Uterus (tissue), 4 donors: ENCODE results near the gene TCEANC. TPM values are rescaled to one million over a fixed set of nuclear protein-coding genes. Genes with fewer than 3 reads are reported as not detected.

Source experiments
- DNase-seq, 2 donors: peaks; one replicate each; pipeline ENCODE4 v3.0.0-alpha.2; 2019 to 2020
- H3K27ac ChIP-seq, 2 donors: fragments of 200-600 bp; sonication (generic); 1 replicate in 1 of 2; 2 replicates in 1 of 2; pipeline ENCODE4 v1.5.1; 2016 to 2018
- H3K27me3 ChIP-seq, 2 donors: fragments of 200-600 bp; sonication (generic); one replicate each; pipeline ENCODE4 v1.5.1; 2018 to 2019; ENCODE audit warnings: control low read depth in 1 of 2
- H3K36me3 ChIP-seq, 2 donors: fragments of 200-600 bp; sonication (generic); one replicate each; pipeline ENCODE4 v1.5.1; 2019; ENCODE audit warnings: control low read depth in 1 of 2
- H3K4me1 ChIP-seq, 2 donors: fragments of 200-600 bp; sonication (generic); one replicate each; pipeline ENCODE4 v1.5.1; 2018 to 2019; ENCODE audit warnings: control low read depth in 1 of 2
- H3K4me3 ChIP-seq, 2 donors: fragments of 200-600 bp; sonication (generic); 1 replicate in 1 of 2; 2 replicates in 1 of 2; pipeline ENCODE4 v1.5.1; 2018 to 2019; ENCODE audit warnings: mild to moderate bottlenecking in 1 of 2
- H3K9me3 ChIP-seq, 2 donors: fragments of 200-600 bp; sonication (generic); one replicate each; pipeline ENCODE4 v1.5.1; 2019; ENCODE audit warnings: control low read depth in 1 of 2
- CTCF ChIP-seq, 4 experiments: fragments of 200-600 bp in 2 of 4; fragments of 450-650 bp in 2 of 4; sonication (generic) in 2 of 4; IDR thresholded peaks; one replicate each; pipeline ENCODE4 v1.5.1; 2016 to 2019; ENCODE audit warnings: antibody characterized with exemption in 4 of 4, mild to moderate bottlenecking in 2 of 4, moderate library complexity in 1 of 4
- POLR2A ChIP-seq, 2 donors: fragments of 450-650 bp; IDR thresholded peaks; one replicate each; pipeline ENCODE4 v1.6.1; 2016; ENCODE audit warnings: antibody characterized with exemption in 2 of 2, mild to moderate bottlenecking in 1 of 2, moderate library complexity in 1 of 2
- intact Hi-C: fragments of 100-400 bp; cut with DNase I; formaldehyde crosslinking; loops from one replicate; pipeline ENCODE4 v1.15.1; 2023; ENCODE audit warnings: low total_unique reads
- total RNA-seq, 4 donors: library from RNA; depleted of rRNA in 3 of 4; stranded (reverse); fragments of >200 nt in 3 of 4; gene quantifications; one replicate each; pipeline versions ENCODE4 v1.1.0 to v1.2.4, GENCODE V29; 2014 to 2023
- donor health status: DM: yes; HTN: yes; CAD: no.

The TCEANC gene
- total RNA-seq, 4 donors from 2014 or later, result 1.5 to 9.2 (median 5.7) TPM

DNA sequence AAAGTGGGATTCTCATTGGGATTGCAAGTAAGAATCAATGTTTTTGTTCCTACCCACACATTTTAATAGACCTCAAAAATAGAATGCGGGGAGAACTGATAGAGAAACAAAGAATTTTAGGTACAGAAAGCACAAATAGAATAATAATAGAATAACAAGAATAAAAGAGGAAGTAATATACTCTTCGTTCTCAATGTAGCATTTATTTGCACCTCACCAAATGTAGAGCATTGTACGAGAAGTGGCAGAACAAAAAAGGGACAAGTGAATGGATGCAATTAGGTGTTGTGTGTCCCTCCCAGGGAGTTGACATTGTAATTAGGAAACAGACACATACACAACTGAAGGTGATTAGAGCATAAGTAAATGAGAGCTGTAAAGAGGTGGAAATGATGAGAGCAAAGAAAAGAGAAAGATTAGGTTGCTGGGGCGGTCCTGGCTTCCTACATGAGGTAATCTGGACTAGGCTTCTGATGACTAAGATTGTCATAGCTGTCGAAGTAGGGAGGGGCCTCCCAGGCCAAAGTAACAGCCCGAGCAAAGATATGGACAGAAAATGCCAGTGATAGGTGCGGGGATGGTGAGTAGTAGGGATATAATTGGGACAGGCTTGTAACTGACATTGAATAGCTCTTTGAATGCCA lies 46.4 kb downstream of the TCEANC start:
- Histone ChIP-seq H3K4me1 (peaks cover 0 to 4% of the 10 kb centered on the region in 2 donors), H3K9me3 (no peaks in the 10 kb centered on the region), H3K4me3 (no peak overlapping the region), H3K27ac (no peak overlapping the region), H3K27me3 (no peaks in the 10 kb centered on the region), H3K36me3 (no peaks in the 10 kb centered on the region)
- DNase-seq, result no peak
- intact Hi-C loops, result no loop called here
- no peak for TF ChIP-seq CTCF (IDR thresholded peaks at IDR 0.05)
- no peak for TF ChIP-seq POLR2A (IDR thresholded peaks at IDR 0.05)

DNA sequence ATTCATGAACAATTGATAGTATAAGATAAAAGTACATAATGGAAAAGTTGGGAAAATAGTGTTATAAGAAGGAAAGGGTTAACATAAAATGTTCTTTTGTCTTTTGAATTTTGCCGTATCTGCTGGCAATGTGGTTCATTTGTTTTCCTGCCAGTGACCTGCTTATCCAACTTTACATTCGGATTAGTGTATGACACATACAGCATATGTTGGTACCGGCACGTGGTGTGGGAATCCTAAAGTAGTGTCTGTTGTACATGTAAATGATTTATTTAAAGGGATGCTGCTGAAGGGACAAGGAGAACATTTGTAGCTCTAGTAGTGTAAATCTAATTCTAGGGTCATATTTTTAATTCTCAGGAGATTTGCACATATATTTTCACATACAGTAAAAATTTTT lies 47.4 kb downstream of the TCEANC start:
- H3K4me1 ChIP-seq, result peaks cover 0 to 4% of the 10 kb centered on the region in 2 donors
- no peak for TF ChIP-seq POLR2A (IDR thresholded peaks at IDR 0.05)
- TF ChIP-seq CTCF (IDR thresholded peaks at IDR 0.05), result no peak
- intact Hi-C loops, result no loop called here
- H3K9me3 ChIP-seq, result no peaks in the 10 kb centered on the region
- no peaks in the 10 kb centered on the region for H3K27me3 ChIP-seq
- DNase-seq, result no peak
- H3K4me3 ChIP-seq, result no peak overlapping the region
- no peak overlapping the region for H3K27ac ChIP-seq
- no peaks in the 10 kb centered on the region for H3K36me3 ChIP-seq

- Histone ChIP-seq H3K27ac (no peak overlapping the region), H3K4me3 (no peak overlapping the region), H3K27me3 (no peaks in the 10 kb centered on the region), H3K4me1 (peaks cover 0 to 4% of the 10 kb centered on the region in 2 donors), H3K9me3 (no peaks in the 10 kb centered on the region), H3K36me3 (no peaks in the 10 kb centered on the region)
- intact Hi-C loops, result no loop called here
- TF ChIP-seq POLR2A (IDR thresholded peaks at IDR 0.05) (no peak), CTCF (IDR thresholded peaks at IDR 0.05) (no peak)
- no peak for DNase-seq
These were observed 49.3 kb downstream of the TCEANC start for GRCh38 chrX:13702111-13702789.

DNA sequence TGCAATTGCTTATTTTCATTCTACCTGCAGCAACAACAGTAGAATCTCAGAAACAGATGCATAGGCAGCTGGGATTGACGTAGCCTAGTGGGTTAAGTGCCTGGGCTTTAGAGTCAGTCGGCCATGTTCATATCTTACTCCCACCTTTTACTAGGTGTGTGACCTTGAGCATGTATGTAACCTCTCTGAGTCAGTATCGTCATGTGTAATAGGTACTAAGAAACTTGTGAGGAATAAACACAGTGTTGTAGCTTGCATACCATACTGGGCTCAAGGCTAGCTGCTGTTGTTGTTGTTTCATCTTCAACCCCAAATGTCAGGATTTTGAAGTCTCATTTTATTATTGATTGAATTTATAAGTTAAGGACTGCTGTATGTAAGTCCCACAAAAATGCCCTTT lies 50.2 kb downstream of the TCEANC start:
- TF ChIP-seq CTCF (IDR thresholded peaks at IDR 0.05), result no peak
- no peak for TF ChIP-seq POLR2A (IDR thresholded peaks at IDR 0.05)
- intact Hi-C loops, result no loop called here
- DNase-seq, result no peak
- Histone ChIP-seq H3K4me3 (no peak overlapping the region), H3K27me3 (no peaks in the 10 kb centered on the region), H3K36me3 (no peaks in the 10 kb centered on the region), H3K9me3 (no peaks in the 10 kb centered on the region), H3K4me1 (peaks cover 0 to 4% of the 10 kb centered on the region in 2 donors), H3K27ac (peak overlapping the region in 1 of 2 donors; percentile 23)

DNA sequence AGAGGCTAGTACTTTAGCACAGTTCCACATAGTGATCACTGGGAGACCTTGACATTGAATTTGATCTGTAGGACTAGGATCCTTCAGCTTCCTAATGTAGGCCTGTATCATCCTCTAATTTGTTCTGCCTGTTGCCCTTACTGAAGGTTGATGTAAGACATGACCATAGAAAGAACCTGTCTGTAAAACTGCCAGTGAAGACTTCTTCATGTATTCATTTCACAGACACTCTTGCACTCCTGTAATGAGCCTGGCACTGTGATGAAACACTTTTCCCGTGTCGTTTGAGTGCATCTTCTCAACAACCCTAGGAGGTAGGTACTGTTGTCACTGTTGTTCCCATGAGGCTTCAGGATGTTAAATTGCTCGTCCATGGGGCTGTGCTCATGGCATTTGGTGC lies 50.6 kb downstream of the TCEANC start:
- no peak for DNase-seq
- Histone ChIP-seq H3K9me3 (no peaks in the 10 kb centered on the region), H3K4me1 (peaks cover 0 to 4% of the 10 kb centered on the region in 2 donors), H3K4me3 (no peak overlapping the region), H3K36me3 (no peaks in the 10 kb centered on the region), H3K27ac (peak overlapping the region in 1 of 2 donors; percentile 23), H3K27me3 (no peaks in the 10 kb centered on the region)
- intact Hi-C loops, result no loop called here
- TF ChIP-seq POLR2A (IDR thresholded peaks at IDR 0.05) (no peak), CTCF (IDR thresholded peaks at IDR 0.05) (no peak)
